Measurements from ENCODE around the gene ULBP2. TPM values are rescaled to one million over a fixed set of nuclear protein-coding genes. Genes with fewer than 3 reads are reported as not detected.
A peak's percentile ranks its signal among the peaks of the same experiment; 100 is the strongest.

ULBP2 gene
- total RNA-seq = 0.27 TPM
- under 1 TPM in 7 of 8 donors, not detected in 1; 0.23 to 0.53 (median 0.29) TPM for polyA plus RNA-seq (ENCODE audit: insufficient read depth in 1 of 8, insufficient read length in 8 of 8, low replicate concordance in 1 of 8)
- long read RNA-seq, donor 1, partial matches to known transcripts = 0 of 1 reads
- long read RNA-seq, donor 1, other reads (novel, unspliced or antisense) = 0 of 1 reads
- long read RNA-seq, donor 2 = 0 reads
- long read RNA-seq, donor 3 = 0 reads
- long read RNA-seq, donor 4 = 0 reads
- long read RNA-seq, donor 5, partial matches to known transcripts = 0 of 1 reads
- long read RNA-seq, donor 5, other reads (novel, unspliced or antisense) = 0 of 1 reads
- long read RNA-seq, donor 6 = 0 reads
- long read RNA-seq, donor 7, partial matches to known transcripts = 0 of 1 reads
- long read RNA-seq, donor 7, other reads (novel, unspliced or antisense) = 0 of 1 reads
- long read RNA-seq, donor 8, partial matches to known transcripts = 0 of 1 reads
- long read RNA-seq, donor 8, other reads (novel, unspliced or antisense) = 0 of 1 reads
- long read RNA-seq, donor 9 = 0 reads
- long read RNA-seq, donor 10, partial matches to known transcripts = 0 of 1 reads
- long read RNA-seq, donor 10, other reads (novel, unspliced or antisense) = 0 of 1 reads
- long read RNA-seq, donor 11 = 0 reads

GRCh38 chr6:149941583-149942460, at the start of gene ULBP2:
Gene ULBP2 (plus strand): TSS chr6:149942014. CDS start chr6:149942073, 59 bp downstream.
- peaks cover 70% of the 10 kb centered on the region for H3K27me3 ChIP-seq (ENCODE audit: control insufficient read depth, insufficient read depth, low read length)
- H3K9me3 ChIP-seq (replicated peaks; ENCODE audit: control insufficient read depth, low read depth, low read length) = no peaks in the 10 kb centered on the region
- H3K27ac ChIP-seq (ENCODE audit: low read length) = no peak within 1 kb of the TSS
- WGBS (ENCODE audit: insufficient coverage) = under 1% methylated on average over 35 of the region's 62 CpGs
- no peaks in the 10 kb centered on the region for H3K36me3 ChIP-seq (ENCODE audit: control insufficient read depth, insufficient read depth, low read length)
- peak; percentile 92 for DNase-seq
- H3K4me1 ChIP-seq (ENCODE audit: control insufficient read depth, insufficient read depth, low read length) = peaks cover 19% of the 10 kb centered on the region
- peak within 1 kb of the TSS; percentile 59 for H3K4me3 ChIP-seq (ENCODE audit: low read length)

GRCh38 chr6:149895048-149895590, 46.7 kb upstream of the ULBP2 start:
- WGBS (ENCODE audit: insufficient coverage) = 71% methylated on average over 4 of the region's 7 CpGs
- DNase-seq = peak; percentile 92
- Histone ChIP-seq H3K9me3 (replicated peaks; ENCODE audit: control insufficient read depth, low read depth, low read length) (no peaks in the 10 kb centered on the region), H3K27me3 (ENCODE audit: control insufficient read depth, insufficient read depth, low read length) (no peaks in the 10 kb centered on the region), H3K4me3 (ENCODE audit: low read length) (no peak overlapping the region), H3K27ac (ENCODE audit: low read length) (no peak overlapping the region), H3K4me1 (ENCODE audit: control insufficient read depth, insufficient read depth, low read length) (peaks cover 28% of the 10 kb centered on the region), H3K36me3 (ENCODE audit: control insufficient read depth, insufficient read depth, low read length) (no peaks in the 10 kb centered on the region)

GRCh38 chr6:149895833-149896271, 46.0 kb upstream of the ULBP2 start:
- no peaks in the 10 kb centered on the region for H3K36me3 ChIP-seq (ENCODE audit: control insufficient read depth, insufficient read depth, low read length)
- no peaks in the 10 kb centered on the region for H3K9me3 ChIP-seq (replicated peaks; ENCODE audit: control insufficient read depth, low read depth, low read length)
- peaks cover 28% of the 10 kb centered on the region for H3K4me1 ChIP-seq (ENCODE audit: control insufficient read depth, insufficient read depth, low read length)
- DNase-seq = peak; percentile 44
- WGBS (ENCODE audit: insufficient coverage) = 47% methylated on average over 2 of the region's 5 CpGs
- no peak overlapping the region for H3K27ac ChIP-seq (ENCODE audit: low read length)
- no peak overlapping the region for H3K4me3 ChIP-seq (ENCODE audit: low read length)
- no peaks in the 10 kb centered on the region for H3K27me3 ChIP-seq (ENCODE audit: control insufficient read depth, insufficient read depth, low read length)

GRCh38 chr6:149896491-149896890, 45.3 kb upstream of the ULBP2 start:
- H3K27me3 ChIP-seq (ENCODE audit: control insufficient read depth, insufficient read depth, low read length) = no peaks in the 10 kb centered on the region
- no peak overlapping the region for H3K4me3 ChIP-seq (ENCODE audit: low read length)
- H3K27ac ChIP-seq (ENCODE audit: low read length) = no peak overlapping the region
- H3K9me3 ChIP-seq (replicated peaks; ENCODE audit: control insufficient read depth, low read depth, low read length) = no peaks in the 10 kb centered on the region
- DNase-seq = no peak
- peaks cover 28% of the 10 kb centered on the region for H3K4me1 ChIP-seq (ENCODE audit: control insufficient read depth, insufficient read depth, low read length)
- H3K36me3 ChIP-seq (ENCODE audit: control insufficient read depth, insufficient read depth, low read length) = no peaks in the 10 kb centered on the region
- WGBS (ENCODE audit: insufficient coverage) = 100% methylated on average over 1 of the region's 3 CpGs

GRCh38 chr6:149897015-149897697, 44.7 kb upstream of the ULBP2 start:
- peak overlapping the region; percentile 42 for H3K27ac ChIP-seq (ENCODE audit: low read length)
- no peaks in the 10 kb centered on the region for H3K9me3 ChIP-seq (replicated peaks; ENCODE audit: control insufficient read depth, low read depth, low read length)
- 55% methylated on average over 7 of the region's 13 CpGs for WGBS (ENCODE audit: insufficient coverage)
- H3K36me3 ChIP-seq (ENCODE audit: control insufficient read depth, insufficient read depth, low read length) = no peaks in the 10 kb centered on the region
- H3K4me3 ChIP-seq (ENCODE audit: low read length) = no peak overlapping the region
- peaks cover 28% of the 10 kb centered on the region for H3K4me1 ChIP-seq (ENCODE audit: control insufficient read depth, insufficient read depth, low read length)
- H3K27me3 ChIP-seq (ENCODE audit: control insufficient read depth, insufficient read depth, low read length) = no peaks in the 10 kb centered on the region
- DNase-seq = peak; percentile 91

GRCh38 chr6:149897855-149898744, 43.7 kb upstream of the ULBP2 start, which contains the start of gene RAET1E:
Gene RAET1E (minus strand): TSS chr6:149898113. CDS start chr6:149890901, 7,212 bp downstream.
- no peaks in the 10 kb centered on the region for H3K27me3 ChIP-seq (ENCODE audit: control insufficient read depth, insufficient read depth, low read length)
- peaks cover 28% of the 10 kb centered on the region for H3K4me1 ChIP-seq (ENCODE audit: control insufficient read depth, insufficient read depth, low read length)
- no peak within 1 kb of the TSS for H3K4me3 ChIP-seq (ENCODE audit: low read length)
- H3K9me3 ChIP-seq (replicated peaks; ENCODE audit: control insufficient read depth, low read depth, low read length) = no peaks in the 10 kb centered on the region
- H3K27ac ChIP-seq (ENCODE audit: low read length) = peak within 1 kb of the TSS; percentile 42
- DNase-seq = no peak
- no peaks in the 10 kb centered on the region for H3K36me3 ChIP-seq (ENCODE audit: control insufficient read depth, insufficient read depth, low read length)
- WGBS (ENCODE audit: insufficient coverage) = 68% methylated on average over 12 of the region's 17 CpGs

- H3K27me3 ChIP-seq (ENCODE audit: control insufficient read depth, insufficient read depth, low read length) = no peaks in the 10 kb centered on the region
- H3K27ac ChIP-seq (ENCODE audit: low read length) = no peak overlapping the region
- DNase-seq = no peak
- H3K36me3 ChIP-seq (ENCODE audit: control insufficient read depth, insufficient read depth, low read length) = no peaks in the 10 kb centered on the region
- peaks cover 28% of the 10 kb centered on the region for H3K4me1 ChIP-seq (ENCODE audit: control insufficient read depth, insufficient read depth, low read length)
- 87% methylated on average over 3 of the region's 9 CpGs for WGBS (ENCODE audit: insufficient coverage)
- no peak overlapping the region for H3K4me3 ChIP-seq (ENCODE audit: low read length)
- no peaks in the 10 kb centered on the region for H3K9me3 ChIP-seq (replicated peaks; ENCODE audit: control insufficient read depth, low read depth, low read length)
These were observed 42.8 kb upstream of the ULBP2 start for GRCh38 chr6:149898966-149899365.

GRCh38 chr6:149899486-149899885, 42.3 kb upstream of the ULBP2 start:
- no peak for DNase-seq
- no peak overlapping the region for H3K4me3 ChIP-seq (ENCODE audit: low read length)
- 73% methylated on average over 3 of the region's 6 CpGs for WGBS (ENCODE audit: insufficient coverage)

More at GRCh38 chr6:149899486-149899885, 42.3 kb upstream of the ULBP2 start:
- H3K27me3 ChIP-seq (ENCODE audit: control insufficient read depth, insufficient read depth, low read length) = no peaks in the 10 kb centered on the region
- H3K27ac ChIP-seq (ENCODE audit: low read length) = no peak overlapping the region
- H3K36me3 ChIP-seq (ENCODE audit: control insufficient read depth, insufficient read depth, low read length) = no peaks in the 10 kb centered on the region
- H3K9me3 ChIP-seq (replicated peaks; ENCODE audit: control insufficient read depth, low read depth, low read length) = no peaks in the 10 kb centered on the region
- peaks cover 28% of the 10 kb centered on the region for H3K4me1 ChIP-seq (ENCODE audit: control insufficient read depth, insufficient read depth, low read length)

Data from muscle of leg (tissue), 16 donors.